ENCODE measurements around the gene CCDC33.

The CCDC33 gene

GRCh38 chr15:74364936-74365597, 128.9 kb downstream of the CCDC33 start:
- DNase-seq (ENCODE audit: low read depth) = no peak

GRCh38 chr15:74365598-74366445, 129.7 kb downstream of the CCDC33 start:
- no peak for DNase-seq (ENCODE audit: low read depth)

- DNase-seq (ENCODE audit: low read depth) = no peak
Observed at GRCh38 chr15:74367296-74367854, 131.2 kb downstream of the CCDC33 start, which contains the start of gene CYP11A1. Gene CYP11A1 (minus strand): TSS chr15:74367646. CDS start chr15:74367585, 61 bp downstream.

GRCh38 chr15:74368121-74368520, 132.0 kb downstream of the CCDC33 start:
- no peak for DNase-seq (ENCODE audit: low read depth)

- DNase-seq (ENCODE audit: low read depth) = no peak
Observed at GRCh38 chr15:74369084-74369745, 133.1 kb downstream of the CCDC33 start.

GRCh38 chr15:74369756-74370155, 133.6 kb downstream of the CCDC33 start:
- DNase-seq (ENCODE audit: low read depth) = no peak

GRCh38 chr15:74370471-74370870, 134.3 kb downstream of the CCDC33 start:
- no peak for DNase-seq (ENCODE audit: low read depth)

- DNase-seq (ENCODE audit: low read depth) = no peak
Observed at GRCh38 chr15:74373056-74373650, 137.0 kb downstream of the CCDC33 start.

- peak; percentile 80 for DNase-seq (ENCODE audit: low read depth)
Observed at GRCh38 chr15:74373731-74374647, 137.9 kb downstream of the CCDC33 start.

GRCh38 chr15:74374648-74375302, 138.6 kb downstream of the CCDC33 start:
- DNase-seq (ENCODE audit: low read depth) = no peak

- DNase-seq (ENCODE audit: low read depth) = no peak
Observed at GRCh38 chr15:74375303-74375693, 139.2 kb downstream of the CCDC33 start.

GRCh38 chr15:74376226-74376625, 140.1 kb downstream of the CCDC33 start:
- no peak for DNase-seq (ENCODE audit: low read depth)

- DNase-seq (ENCODE audit: low read depth) = no peak
Observed at GRCh38 chr15:74376825-74377581, 140.9 kb downstream of the CCDC33 start.

GRCh38 chr15:74377831-74378766, 142.0 kb downstream of the CCDC33 start:
- no peak for DNase-seq (ENCODE audit: low read depth)

- DNase-seq (ENCODE audit: low read depth) = no peak
Observed at GRCh38 chr15:74378848-74379247, 142.7 kb downstream of the CCDC33 start.

- DNase-seq (ENCODE audit: low read depth) = no peak
Observed at GRCh38 chr15:74380361-74381189, 144.4 kb downstream of the CCDC33 start.

- no peak for DNase-seq (ENCODE audit: low read depth)
Observed at GRCh38 chr15:74381190-74381453, 145.0 kb downstream of the CCDC33 start.

GRCh38 chr15:74381481-74381880, 145.4 kb downstream of the CCDC33 start:
- no peak for DNase-seq (ENCODE audit: low read depth)

All from CMK (cell line).